Adrenal gland (tissue), 5 donors: Measurements from ENCODE around the gene STK39.

Source experiments
- CTCF ChIP-seq, 6 experiments: fragments of 450-650 bp in 4 of 6; fragments of 200-600 bp in 2 of 6; sonication (generic) in 1 of 6; IDR thresholded peaks; 1 replicate in 5 of 6; 2 replicates in 1 of 6; pipeline versions ENCODE4 v1.5.1 to v1.8.0; 2016 to 2021; ENCODE audit warnings: antibody characterized with exemption in 6 of 6, mild to moderate bottlenecking in 2 of 6, moderate library complexity in 1 of 6
- POLR2A ChIP-seq, 2 donors: fragments of 450-650 bp; IDR thresholded peaks; one replicate each; pipeline ENCODE4 v1.6.1; 2017; ENCODE audit warnings: antibody characterized with exemption in 2 of 2, mild to moderate bottlenecking in 2 of 2, moderate library complexity in 1 of 2
- donor health status: DM: no; HTN: no; CAD: no.

DNA sequence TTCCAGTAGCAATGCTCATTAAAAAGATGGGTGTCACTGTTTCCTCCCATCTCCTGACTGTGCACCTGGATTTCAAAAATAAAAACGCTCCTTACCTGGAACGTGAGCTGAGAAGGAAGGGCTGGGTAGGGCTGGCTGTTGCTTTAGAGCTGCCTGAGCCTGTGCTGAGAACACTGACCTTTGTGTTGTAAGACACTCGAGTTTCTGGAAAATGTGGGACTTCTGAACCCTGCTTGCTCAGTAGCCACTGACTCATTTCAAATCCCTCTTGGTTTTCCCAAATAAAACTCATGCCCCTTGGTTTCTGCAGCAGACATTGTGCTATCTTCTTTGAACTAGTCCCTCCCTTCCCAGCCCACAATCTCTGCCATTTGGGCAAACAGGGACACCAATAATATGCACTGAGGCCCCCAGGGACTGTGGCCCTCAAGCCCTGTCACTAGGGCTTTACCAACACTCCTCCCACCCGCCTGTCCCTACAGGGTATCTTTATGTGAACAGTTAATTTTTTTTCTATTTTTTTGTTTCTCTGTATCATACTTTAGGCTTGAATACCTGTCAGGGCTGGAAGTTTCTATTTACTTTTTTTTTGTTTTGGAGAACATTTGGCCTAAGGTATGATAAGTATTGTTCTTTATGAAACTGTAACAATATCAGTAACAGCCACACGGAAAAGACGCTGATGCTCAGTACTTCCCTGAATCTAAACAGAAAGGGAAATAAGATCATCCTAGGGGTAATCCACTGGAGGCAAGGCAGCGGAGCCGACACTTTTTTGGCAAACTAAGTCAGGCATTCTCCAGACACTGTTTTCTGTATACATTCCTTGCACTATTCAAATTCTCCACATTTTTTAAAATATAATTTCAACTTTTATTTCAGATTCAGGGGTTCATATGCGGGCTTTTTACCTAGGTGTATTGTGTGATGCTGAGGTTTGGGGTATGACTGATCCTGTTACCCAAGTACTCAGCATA is 280.2 kb downstream of the STK39 start:
- TF ChIP-seq CTCF (IDR thresholded peaks at IDR 0.05) (no peak), POLR2A (IDR thresholded peaks at IDR 0.05) (no peak)
